Testis (tissue), 3 donors: ENCODE measurements around the gene MLN. TPM values are rescaled to one million over a fixed set of nuclear protein-coding genes. Genes with fewer than 3 reads are reported as not detected.

Experiments used
- DNase-seq: peaks from one replicate; pipeline ENCODE4 v3.0.0-alpha.2; 2019
- H3K27ac ChIP-seq, 2 donors: fragments of 200-600 bp; sonication (generic); one replicate each; pipeline ENCODE4 v1.5.1; 2019
- H3K27me3 ChIP-seq: fragments of 200-600 bp; sonication (generic); one replicate; pipeline ENCODE4 v1.5.1; 2019
- H3K36me3 ChIP-seq: fragments of 200-600 bp; sonication (generic); one replicate; pipeline ENCODE4 v1.5.1; 2017; ENCODE audit warnings: low read depth; ENCODE audit errors: missing control alignments
- H3K4me1 ChIP-seq: fragments of 200-600 bp; sonication (generic); one replicate; pipeline ENCODE4 v1.5.1; 2019
- H3K4me3 ChIP-seq, 2 donors: fragments of 200-600 bp; sonication (generic); one replicate each; pipeline ENCODE4 v1.5.1; 2017 to 2019
- H3K9me3 ChIP-seq: fragments of 200-600 bp; sonication (generic); one replicate; pipeline ENCODE4 v1.5.1; 2017
- POLR2A ChIP-seq: fragments of 450-650 bp; IDR thresholded peaks from one replicate; pipeline ENCODE4 v1.6.1; 2017; ENCODE audit warnings: antibody characterized with exemption, mild to moderate bottlenecking, moderate library complexity
- WGBS, 2 donors: methylation state at CpG; one replicate each; pipeline ENCODE4 v1.1.5; 2018; 5-methylcytosine and 5-hydroxymethylcytosine counted together
- intact Hi-C: fragments of 100-400 bp; cut with DNase I; formaldehyde crosslinking; loops from one replicate; pipeline ENCODE4 v1.15.1; 2023; ENCODE audit warnings: low total_unique reads
- polyA plus RNA-seq: library from polyadenylated mRNA; stranded (reverse); fragments of 350-450 nt; fragmentation: Illumina TruSeq; extraction: RNeasy Lipid Tissue Mini Kit (QIAGEN cat#74804); gene quantifications from one replicate; pipeline ENCODE4 v1.2.3, GENCODE V29; 2014; ENCODE audit warnings: low read depth, low replicate concordance; ENCODE audit not compliant: insufficient read depth
- total RNA-seq, 2 donors: library from RNA; depleted of rRNA; stranded (reverse); fragments of >200 nt; gene quantifications; one replicate each; pipeline ENCODE4 v1.2.3, GENCODE V29; 2016
- TF ChIP-seq, protein P1 (sequence below), 3 experiments: fragments of 450-650 bp in 2 of 3; fragments of 200-600 bp in 1 of 3; sonication (generic) in 1 of 3; IDR thresholded peaks; one replicate each; pipeline ENCODE4 v1.5.1; 2016 to 2019; ENCODE audit warnings: antibody characterized with exemption in 3 of 3, mild to moderate bottlenecking in 2 of 3, moderate library complexity in 1 of 3

The MLN gene
- total and polyA plus RNA-seq, 3 donors from 2014 or later, result not detected

DNA sequence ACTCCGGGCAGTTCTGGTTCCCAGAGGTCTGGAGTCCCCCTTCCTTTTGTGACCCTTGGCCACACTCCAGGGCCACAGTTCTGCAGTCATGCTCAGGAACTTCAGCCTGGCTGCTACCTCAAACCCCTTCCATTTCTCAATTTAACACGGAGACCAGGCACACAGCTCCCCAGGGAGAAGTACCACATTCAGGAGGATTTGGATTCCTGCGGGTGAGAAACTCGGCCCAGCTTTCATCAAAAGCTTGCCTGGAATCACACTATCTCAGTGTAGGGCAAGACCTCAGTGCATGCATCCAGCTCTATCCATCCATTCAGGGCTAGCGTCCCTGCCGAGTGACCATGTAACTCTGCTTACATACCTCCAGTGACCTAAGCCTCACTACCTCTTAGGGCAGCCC is 40.3 kb downstream of the MLN start:
- no peak for DNase-seq
- intact Hi-C loops, result no loop called here

DNA sequence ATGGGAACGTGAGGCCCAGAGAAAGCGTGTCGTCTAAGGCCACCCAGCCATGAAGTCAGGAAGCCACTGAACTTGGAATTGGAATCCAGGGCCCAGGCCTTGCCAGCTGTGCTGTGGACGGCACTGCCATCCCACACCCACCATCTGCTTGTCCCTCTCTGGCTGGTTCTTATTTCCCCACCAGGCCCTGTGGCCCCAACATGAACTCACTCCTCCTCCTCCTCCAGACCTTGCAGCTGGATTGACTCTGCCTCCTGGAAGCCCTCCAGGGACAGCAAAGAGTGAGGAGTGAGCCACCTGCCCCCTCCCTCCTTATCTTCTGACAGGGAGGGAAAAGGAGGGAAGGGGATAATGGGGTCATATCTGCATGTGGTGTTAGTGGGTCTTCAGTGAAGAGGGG is 41.1 kb downstream of the MLN start:
- Histone ChIP-seq H3K4me3 (no peak overlapping the region), H3K27ac (peak overlapping the region in 1 of 2 donors; percentile 24), H3K4me1 (peaks cover 16% of the 10 kb centered on the region), H3K36me3 (no peaks in the 10 kb centered on the region), H3K9me3 (no peaks in the 10 kb centered on the region), H3K27me3 (no peaks in the 10 kb centered on the region)
- intact Hi-C loops, result no loop called here
- no peak for TF ChIP-seq POLR2A
- TF ChIP-seq, protein P1, sequence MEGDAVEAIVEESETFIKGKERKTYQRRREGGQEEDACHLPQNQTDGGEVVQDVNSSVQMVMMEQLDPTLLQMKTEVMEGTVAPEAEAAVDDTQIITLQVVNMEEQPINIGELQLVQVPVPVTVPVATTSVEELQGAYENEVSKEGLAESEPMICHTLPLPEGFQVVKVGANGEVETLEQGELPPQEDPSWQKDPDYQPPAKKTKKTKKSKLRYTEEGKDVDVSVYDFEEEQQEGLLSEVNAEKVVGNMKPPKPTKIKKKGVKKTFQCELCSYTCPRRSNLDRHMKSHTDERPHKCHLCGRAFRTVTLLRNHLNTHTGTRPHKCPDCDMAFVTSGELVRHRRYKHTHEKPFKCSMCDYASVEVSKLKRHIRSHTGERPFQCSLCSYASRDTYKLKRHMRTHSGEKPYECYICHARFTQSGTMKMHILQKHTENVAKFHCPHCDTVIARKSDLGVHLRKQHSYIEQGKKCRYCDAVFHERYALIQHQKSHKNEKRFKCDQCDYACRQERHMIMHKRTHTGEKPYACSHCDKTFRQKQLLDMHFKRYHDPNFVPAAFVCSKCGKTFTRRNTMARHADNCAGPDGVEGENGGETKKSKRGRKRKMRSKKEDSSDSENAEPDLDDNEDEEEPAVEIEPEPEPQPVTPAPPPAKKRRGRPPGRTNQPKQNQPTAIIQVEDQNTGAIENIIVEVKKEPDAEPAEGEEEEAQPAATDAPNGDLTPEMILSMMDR (IDR thresholded peaks at IDR 0.05), result no peak
- 73 to 83% methylated on average over 4 of the region's 4 CpGs for WGBS, 2 donors
- no peak for DNase-seq

More for the DNA sequence above, 40.3 kb downstream of the MLN start:
- Histone ChIP-seq H3K4me1 (peaks cover 16% of the 10 kb centered on the region), H3K9me3 (no peaks in the 10 kb centered on the region), H3K27ac (no peak overlapping the region), H3K4me3 (no peak overlapping the region), H3K27me3 (no peaks in the 10 kb centered on the region), H3K36me3 (no peaks in the 10 kb centered on the region)
- TF ChIP-seq, protein P1 (IDR thresholded peaks at IDR 0.05), result no peak
- TF ChIP-seq POLR2A, result no peak
- 60 to 82% methylated on average over 3 to 6 of the region's 6 CpGs for WGBS, 2 donors

DNA sequence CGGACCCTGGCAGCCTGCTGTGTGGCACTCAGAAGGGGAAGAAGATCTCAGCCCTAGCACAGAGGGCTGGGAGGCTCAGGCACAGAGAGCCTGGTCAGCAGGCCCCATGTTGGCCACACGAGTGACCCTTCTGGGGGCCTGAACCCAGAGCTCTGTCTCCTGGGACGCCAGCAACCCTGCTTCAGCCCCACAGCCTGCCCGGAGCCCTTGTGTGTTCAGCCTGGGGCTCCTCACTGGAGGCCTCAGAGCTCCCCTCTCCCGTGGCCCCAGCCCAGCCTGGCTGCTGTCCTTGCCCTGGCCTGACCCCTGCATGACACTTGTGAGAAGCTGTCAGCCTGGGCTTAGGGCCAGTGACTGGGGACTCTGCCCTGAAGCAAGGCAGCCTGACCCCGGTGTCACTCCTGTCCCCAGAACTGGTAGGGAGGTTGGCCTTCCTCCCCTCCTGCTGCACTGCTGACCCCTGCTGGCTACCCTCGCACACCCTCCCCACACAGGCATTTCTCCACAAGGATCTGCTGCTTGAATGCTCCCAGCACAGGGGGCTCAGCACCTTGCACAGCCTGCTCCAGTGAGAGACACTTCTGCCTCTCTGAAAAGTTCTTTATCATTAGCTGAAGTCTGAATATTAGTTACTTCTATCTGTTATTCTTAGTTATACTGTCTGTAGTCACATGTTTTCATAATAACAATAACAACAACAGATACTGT is 41.7 kb downstream of the MLN start:
- Histone ChIP-seq H3K9me3 (no peaks in the 10 kb centered on the region), H3K36me3 (no peaks in the 10 kb centered on the region), H3K4me1 (peaks cover 16% of the 10 kb centered on the region), H3K27me3 (no peaks in the 10 kb centered on the region), H3K27ac (peak overlapping the region in 1 of 2 donors; percentile 24), H3K4me3 (no peak overlapping the region)
- TF ChIP-seq, protein P1 (IDR thresholded peaks at IDR 0.05), result peak; percentile 7 to 37 (median 37)
- no peak for TF ChIP-seq POLR2A
- intact Hi-C loops, result no loop called here
- peak; percentile 74 for DNase-seq
- 47 to 50% methylated on average over 2 to 7 of the region's 7 CpGs for WGBS, 2 donors

DNA sequence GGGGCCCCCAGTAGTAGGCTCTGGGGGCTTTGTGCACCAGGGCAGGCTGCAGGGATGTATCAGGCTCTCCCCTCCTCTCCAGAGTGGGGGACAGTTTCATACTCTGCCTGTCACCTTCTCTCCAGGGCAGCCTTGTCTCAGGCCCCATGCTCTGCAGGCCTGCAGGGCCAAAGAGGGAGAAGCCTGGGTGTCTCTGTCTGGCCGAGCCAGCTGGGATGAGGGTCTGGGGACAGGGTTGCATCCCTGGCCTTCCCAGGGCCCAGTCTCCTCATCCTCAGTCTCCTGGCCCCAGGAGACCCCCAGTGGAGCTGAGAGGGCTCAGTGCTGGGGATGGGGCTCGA is 42.3 kb downstream of the MLN start:
- Histone ChIP-seq H3K27ac (no peak overlapping the region), H3K4me1 (peaks cover 16% of the 10 kb centered on the region), H3K9me3 (no peaks in the 10 kb centered on the region), H3K4me3 (no peak overlapping the region), H3K27me3 (no peaks in the 10 kb centered on the region), H3K36me3 (no peaks in the 10 kb centered on the region)
- TF ChIP-seq, protein P1 (IDR thresholded peaks at IDR 0.05), result no peak
- no peak for TF ChIP-seq POLR2A
- no peak for DNase-seq
- intact Hi-C loops, result no loop called here
- WGBS, 2 donors, result 89% methylated on average over 2 of the region's 2 CpGs; no CpG with 5 or more reads in 1 of the 2 donors
